ENCODE results near the gene NRAP. TPM values are rescaled to one million over a fixed set of nuclear protein-coding genes. Genes with fewer than 3 reads are reported as not detected.

Gene NRAP
- total RNA-seq, result 5.0 TPM

GRCh38 chr10:113663908-113664307 is at the start of gene NRAP:
Gene NRAP (minus strand): TSS chr10:113664041. CDS start chr10:113663882, 159 bp downstream.

DNA sequence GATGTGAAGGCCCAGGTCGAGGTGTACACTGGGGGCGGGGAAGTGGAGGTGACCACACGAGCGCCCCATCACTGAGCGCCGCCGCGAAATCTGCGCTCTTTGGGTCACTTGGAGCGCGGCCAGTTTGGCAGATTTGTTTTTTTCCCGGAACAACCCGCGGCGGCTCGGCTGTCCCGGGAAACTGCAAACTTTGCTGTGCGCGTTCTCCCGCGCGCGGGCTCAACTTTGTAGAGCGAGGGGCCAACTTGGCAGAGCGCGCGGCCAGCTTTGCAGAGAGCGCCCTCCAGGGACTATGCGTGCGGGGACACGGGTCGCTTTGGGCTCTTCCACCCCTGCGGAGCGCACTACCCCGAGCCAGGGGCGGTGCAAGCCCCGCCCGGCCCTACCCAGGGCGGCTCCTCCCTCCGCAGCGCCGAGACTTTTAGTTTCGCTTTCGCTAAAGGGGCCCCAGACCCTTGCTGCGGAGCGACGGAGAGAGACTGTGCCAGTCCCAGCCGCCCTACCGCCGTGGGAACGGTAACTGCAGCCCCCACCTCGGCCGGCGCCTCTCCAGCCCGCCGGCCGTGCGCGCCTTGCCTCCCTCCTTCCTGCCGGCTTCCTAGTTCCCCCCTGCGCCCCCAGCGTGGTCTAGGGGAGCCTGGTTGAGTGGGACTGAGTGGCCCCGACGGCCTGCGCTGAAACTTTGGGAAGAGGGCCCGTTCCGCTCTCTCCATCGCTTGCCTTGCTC is 15.8 kb upstream of the NRAP start, which contains the start of gene CASP7:
CASP7 (plus strand) TSS at position 450 of the 727 bp plus-strand sequence. CDS start 17,582 bp downstream, outside the sequence.

DNA sequence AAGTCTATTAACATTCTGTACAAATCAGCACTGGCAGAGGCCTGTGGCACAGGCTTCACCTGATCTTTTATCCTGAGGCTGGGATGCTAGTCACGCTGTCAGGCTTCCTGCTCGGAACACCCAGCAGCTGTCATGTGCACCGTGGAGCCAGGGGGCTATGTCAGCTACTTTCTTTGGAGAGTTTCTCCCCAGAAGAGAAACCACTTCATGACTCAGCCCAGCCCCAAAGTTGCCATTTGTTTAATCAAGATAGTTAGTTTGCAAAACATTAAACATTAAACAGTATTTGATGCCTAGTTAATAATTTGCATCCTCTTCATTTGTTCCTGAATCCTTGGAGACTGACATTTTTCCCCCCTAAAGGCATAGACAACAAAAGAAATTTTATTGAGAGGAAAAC is 111.1 kb downstream of the NRAP start, which contains the start of gene HABP2:
HABP2 (plus strand) TSS at position 353 of the 400 bp plus-strand sequence. CDS start 69 bp downstream, outside the sequence.

Other genes starting within 250 kb of the NRAP start
- gene HABP2, start 111.0 kb downstream of the NRAP start, total RNA-seq, result 0.53 TPM
- 19.2 TPM for gene CASP7, start 15.9 kb upstream of the NRAP start, total RNA-seq
- 0.18 TPM for gene PLEKHS1, start 87.6 kb upstream of the NRAP start, total RNA-seq
- gene DCLRE1A, start 190.0 kb upstream of the NRAP start, total RNA-seq, result 8.5 TPM
- gene NHLRC2, start 190.6 kb upstream of the NRAP start, total RNA-seq, result 36.2 TPM

Data from metanephros (tissue), 1 donor.